ENCODE results near the gene GUCY2D. TPM values are rescaled to one million over a fixed set of nuclear protein-coding genes. Genes with fewer than 3 reads are reported as not detected.

GUCY2D gene
- total RNA-seq, 1 donor: not detected

DNA sequence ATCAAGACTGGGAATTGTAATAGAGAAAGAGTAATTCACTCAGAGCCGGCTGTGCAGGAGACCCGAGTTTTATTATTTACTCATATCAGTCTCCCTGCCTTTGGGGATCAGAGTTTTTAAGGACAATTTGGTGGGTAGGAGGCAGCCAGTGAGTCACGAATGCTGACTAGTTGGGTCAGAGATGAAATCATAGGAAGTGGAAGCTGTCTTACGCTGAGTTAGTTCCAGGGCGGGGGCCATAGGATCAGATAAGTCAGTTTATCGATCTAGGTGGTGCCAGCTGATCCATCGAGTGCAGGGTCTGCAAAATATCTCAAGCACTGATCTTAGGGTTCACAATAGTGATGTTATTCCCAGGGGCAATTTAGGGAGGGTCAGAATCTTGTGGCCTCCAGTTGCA, 20.2 kb upstream of the GUCY2D start:
- no peak for TF ChIP-seq CTCF (IDR thresholded peaks at IDR 0.05; ENCODE audit: insufficient read depth, low read depth, low read length)
- no peak overlapping the region for H3K4me3 ChIP-seq (ENCODE audit: low read depth, low read length)
- DNase-seq (ENCODE audit: low read depth): peak; percentile 59

DNA sequence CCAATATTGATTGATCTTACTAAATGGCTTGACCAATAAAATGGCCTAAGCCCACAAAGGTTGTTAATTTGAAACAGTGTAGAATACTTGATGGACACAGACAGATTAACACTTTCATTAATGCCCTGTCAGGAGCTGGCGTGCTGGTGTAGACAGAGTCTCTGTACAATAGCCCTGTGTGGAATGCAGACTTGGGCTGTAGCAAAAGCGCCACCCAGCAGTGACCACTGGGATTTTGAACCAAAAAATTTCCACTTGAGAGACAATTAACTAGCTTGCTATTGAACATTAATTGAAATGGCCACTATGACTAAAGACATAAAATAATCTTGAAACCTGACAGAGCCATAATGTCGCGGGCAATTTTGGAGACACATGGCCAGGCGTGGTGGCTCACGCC, 19.7 kb upstream of the GUCY2D start:
- H3K4me3 ChIP-seq (ENCODE audit: low read depth, low read length): no peak overlapping the region
- TF ChIP-seq CTCF (IDR thresholded peaks at IDR 0.05; ENCODE audit: insufficient read depth, low read depth, low read length): peak; percentile 24
- peak; percentile 41 for DNase-seq (ENCODE audit: low read depth)

- no peak overlapping the region for H3K4me3 ChIP-seq (ENCODE audit: low read depth, low read length)
- no peak for DNase-seq (ENCODE audit: low read depth)
- no peak for TF ChIP-seq CTCF (IDR thresholded peaks at IDR 0.05; ENCODE audit: insufficient read depth, low read depth, low read length)
These were observed 17.5 kb upstream of the GUCY2D start for GRCh38 chr17:7984904-7985303.

- DNase-seq (ENCODE audit: low read depth): no peak
- no peak for TF ChIP-seq CTCF (IDR thresholded peaks at IDR 0.05; ENCODE audit: insufficient read depth, low read depth, low read length)
These were observed 15.1 kb upstream of the GUCY2D start for GRCh38 chr17:7987112-7987893.

DNA sequence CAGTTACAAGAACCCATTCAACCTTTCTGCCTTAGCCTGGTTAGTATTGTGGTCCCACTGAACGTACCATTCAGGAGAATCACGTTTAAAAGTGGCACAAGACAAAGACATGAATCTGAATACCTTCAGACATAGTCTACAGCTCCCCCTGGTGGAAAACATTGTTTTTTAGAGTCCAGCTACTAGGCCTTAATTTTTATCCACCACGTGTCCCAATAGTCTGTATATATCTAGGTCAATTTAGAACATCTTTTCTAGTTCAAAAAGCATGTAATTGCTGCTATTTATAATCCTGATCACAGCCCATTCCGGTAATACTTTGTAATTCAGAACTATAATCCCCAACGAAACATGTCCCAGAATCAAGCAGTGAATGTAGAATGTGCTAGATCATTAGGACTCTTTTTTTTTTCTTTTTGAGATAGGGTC, 13.7 kb upstream of the GUCY2D start:
- peak; percentile 87 for DNase-seq (ENCODE audit: low read depth)
- no peak overlapping the region for H3K4me3 ChIP-seq (ENCODE audit: low read depth, low read length)
- TF ChIP-seq CTCF (IDR thresholded peaks at IDR 0.05; ENCODE audit: insufficient read depth, low read depth, low read length): peak; percentile 63

More at GRCh38 chr17:7987112-7987893, 15.1 kb upstream of the GUCY2D start:
- H3K4me3 ChIP-seq (ENCODE audit: low read depth, low read length): no peak overlapping the region

DNA sequence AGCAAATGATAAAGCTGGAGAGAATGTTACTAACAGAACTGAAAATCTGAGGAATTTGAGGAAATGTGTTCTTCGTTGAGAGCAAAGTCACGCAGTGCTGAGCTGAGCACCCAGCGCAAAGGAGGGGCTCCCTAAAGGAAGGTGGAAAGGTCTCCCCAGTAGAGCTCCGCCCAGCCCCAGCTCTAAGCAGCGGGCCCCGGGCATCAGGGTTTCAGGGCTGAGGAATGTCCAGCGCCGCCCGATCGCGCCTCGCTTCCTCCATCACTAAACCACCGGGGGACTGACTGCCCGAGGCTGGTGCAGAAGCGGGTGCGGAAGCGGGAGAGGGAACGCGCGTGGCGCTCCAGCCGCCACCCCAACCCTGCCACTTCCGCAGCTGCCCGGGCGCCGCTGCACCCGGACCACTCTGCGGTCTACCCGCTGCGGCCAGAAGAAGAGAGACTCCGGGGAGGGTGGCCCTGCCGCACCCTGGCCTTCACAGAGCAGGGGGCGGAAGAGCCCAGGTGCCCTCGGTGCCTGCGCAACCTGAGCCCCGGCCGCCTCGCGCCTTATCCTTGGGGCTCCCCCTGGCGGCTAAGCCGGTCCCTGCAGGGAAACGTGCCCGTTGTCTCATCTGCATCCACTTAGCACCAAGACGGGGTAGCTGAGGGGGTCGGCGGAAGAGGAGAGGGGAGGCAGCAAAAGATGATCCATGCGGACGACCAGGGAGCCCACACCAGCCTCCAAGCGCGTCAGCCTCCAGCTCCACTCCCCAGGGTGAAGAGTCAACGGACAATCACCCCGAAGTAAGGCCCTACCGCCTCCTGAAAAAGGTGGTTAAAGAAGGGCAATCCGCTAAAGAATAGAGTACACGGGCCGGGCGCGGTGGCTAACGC, 12.4 kb upstream of the GUCY2D start:
- peak overlapping the region; percentile 71 for H3K4me3 ChIP-seq (ENCODE audit: low read depth, low read length)
- peak; percentile 62 for DNase-seq (ENCODE audit: low read depth)
- peak; percentile 96 for TF ChIP-seq CTCF (IDR thresholded peaks at IDR 0.05; ENCODE audit: insufficient read depth, low read depth, low read length)
